Globus pallidus (tissue), 1 donor: ENCODE measurements around the gene INHA.

Experiments
- DNase-seq: peaks from one replicate; pipeline ENCODE4 v3.0.0-alpha.2; 2015; ENCODE audit warnings: low spot score

Gene INHA

DNA sequence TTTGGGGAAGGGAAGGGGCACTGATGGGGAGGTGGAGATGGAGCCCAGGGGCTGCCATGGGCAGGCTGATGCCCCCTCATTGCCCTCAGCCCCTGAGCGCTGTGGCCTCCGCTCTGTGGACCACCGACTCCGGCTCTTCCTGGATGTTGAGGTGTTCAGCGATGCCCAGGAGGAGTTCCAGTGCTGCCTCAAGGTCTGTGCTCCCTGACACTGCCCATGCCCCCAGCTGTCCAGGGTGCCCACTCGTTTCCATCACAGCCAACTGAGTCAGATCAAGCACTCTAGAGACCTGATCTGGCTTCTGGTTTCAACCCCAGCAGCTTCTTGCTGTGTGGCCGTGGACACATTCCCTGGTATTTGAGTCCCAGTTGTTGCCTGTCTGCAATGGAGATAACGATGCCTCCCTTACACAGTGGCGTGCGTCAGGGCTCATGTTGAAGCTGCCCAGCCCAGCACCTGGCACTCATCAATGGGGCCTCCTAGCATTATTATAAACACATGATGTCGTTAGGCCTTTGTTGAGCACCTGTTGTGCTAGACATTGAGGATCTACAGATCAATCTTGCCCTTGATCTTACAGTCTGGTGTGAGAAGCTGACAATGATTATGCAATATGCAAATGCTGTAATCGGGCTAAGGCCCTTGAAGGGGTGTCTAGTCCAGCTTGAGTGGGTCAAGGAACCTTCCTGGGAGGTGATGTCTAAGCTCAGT lies 39.9 kb downstream of the INHA start:
- no peak for DNase-seq

DNA sequence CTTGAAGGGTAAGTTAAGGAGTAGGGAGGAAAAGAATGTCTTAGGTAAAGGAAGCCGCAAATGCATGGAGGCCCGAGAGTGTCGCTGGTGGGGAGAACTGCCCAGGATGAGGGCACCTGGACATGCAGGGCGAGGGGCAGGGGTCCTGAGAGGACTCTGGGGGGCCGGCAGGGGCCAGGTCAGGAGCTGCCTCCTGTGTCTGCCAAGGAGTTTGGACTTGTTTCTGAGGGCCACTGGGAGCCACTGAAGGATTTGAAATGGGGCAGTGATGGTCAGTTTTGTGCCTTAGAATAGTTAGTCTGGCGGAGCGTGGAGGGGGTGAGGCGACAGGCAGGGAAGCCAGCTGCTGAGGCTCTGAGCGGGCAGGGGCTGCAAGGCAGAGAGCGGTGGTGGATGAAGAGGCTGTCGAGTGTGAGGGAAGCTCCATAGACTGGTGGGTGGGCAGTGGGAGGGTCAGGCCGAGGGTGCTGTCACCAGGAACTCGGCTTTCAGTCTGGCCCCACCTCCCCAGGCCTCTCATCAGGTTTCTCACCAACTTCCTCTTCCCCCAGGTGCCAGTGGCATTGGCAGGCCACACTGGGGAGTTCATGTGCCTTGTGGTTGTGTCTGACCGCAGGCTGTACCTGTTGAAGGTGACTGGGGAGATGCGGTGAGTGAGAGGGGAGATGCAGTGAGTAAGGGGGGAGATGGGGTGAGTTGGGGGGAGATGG lies 40.6 kb downstream of the INHA start:
- DNase-seq, result no peak

DNA sequence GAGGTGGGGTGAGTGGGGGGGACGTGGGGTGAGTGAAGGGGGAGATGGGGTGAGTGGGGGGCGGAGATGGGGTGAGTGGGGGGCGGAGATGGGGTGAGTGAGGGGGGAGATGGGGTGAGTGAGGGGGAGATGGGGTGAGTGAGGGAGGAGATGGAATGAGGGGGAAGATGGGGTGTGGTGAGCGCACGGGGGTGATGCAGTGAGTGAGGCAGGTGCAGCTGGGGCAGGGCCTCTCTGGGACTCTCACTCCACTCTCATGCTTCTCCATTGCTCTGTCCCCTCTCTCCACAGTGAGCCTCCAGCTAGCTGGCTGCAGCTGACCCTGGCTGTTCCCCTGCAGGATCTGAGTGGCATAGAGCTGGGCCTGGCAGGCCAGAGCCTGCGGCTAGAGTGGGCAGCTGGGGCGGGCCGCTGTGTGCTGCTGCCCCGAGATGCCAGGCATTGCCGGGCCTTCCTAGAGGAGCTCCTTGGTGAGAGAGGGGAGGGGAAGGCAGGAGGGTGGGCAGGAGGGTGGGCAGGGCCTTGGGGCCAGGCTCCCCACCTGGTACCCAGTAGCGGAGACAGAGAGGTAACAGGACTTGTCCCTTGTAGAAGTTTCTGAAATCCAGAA lies 41.5 kb downstream of the INHA start:
- DNase-seq, result no peak

DNA sequence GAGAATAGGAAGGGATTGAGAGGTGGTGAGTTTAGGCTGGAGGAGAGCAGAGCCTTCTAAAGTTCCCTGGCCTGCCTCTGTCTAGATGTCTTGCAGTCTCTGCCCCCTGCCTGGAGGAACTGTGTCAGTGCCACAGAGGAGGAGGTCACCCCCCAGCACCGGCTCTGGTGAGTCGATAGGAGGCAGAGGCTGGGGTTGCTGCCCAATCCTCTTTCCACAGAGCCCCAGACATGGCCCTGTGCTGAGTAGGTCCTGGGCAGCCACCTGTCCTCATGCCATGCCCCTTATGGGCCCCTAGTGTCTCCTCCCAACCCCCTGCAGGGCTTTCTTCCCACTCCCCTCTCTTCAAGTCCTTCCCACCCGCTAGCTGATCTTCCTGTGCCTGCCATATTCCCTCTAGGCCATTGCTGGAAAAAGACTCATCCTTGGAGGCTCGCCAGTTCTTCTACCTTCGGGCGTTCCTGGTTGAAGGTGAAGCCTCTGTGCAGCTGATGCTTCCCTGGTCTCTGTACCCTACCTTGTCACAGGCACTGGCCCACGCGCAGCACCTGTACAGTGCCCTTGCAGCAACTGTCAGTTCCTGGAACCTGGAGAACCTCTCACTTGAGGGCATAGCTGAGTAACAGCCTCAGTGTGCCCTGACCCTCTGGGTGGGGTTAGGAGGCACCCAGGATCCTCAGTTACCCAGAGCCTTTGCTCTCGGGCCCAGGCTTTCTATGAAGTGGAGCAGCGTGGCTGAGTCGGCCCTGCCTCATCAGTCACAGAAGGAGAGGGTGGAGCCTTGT lies 42.2 kb downstream of the INHA start:
- DNase-seq, result no peak

DNA sequence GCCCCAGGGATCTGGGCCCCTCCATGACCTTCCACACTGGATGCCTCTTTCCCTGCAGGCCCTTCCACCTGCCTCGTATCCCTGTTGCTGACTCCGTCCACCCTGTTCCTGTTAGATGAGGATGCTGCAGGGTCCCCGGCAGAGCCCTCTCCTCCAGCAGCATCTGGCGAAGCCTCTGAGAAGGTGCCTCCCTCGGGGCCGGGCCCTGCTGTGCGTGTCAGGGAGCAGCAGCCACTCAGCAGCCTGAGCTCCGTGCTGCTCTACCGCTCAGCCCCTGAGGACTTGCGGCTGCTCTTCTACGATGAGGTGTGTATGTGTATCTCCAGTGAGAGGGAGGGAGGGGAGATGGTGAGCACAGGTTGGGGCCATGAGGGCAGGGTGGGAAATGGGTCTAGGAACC lies 42.9 kb downstream of the INHA start:
- DNase-seq, result no peak

DNA sequence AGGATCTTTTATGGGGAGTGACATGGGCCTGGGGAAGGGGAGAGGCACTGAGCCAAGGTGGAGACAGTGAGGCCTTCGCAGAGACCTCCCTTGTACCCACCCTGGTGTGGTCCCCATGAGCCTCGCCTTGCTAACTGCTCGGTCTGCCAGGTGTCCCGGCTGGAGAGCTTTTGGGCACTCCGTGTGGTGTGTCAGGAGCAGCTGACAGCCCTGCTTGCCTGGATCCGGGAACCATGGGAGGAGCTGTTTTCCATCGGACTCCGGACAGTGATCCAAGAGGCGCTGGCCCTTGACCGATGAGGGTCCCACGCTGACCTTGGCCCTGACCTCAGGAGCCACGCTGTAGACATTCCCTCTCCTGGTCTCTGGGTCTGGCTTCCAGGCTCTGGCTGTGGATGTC lies 43.8 kb downstream of the INHA start:
- no peak for DNase-seq

DNA sequence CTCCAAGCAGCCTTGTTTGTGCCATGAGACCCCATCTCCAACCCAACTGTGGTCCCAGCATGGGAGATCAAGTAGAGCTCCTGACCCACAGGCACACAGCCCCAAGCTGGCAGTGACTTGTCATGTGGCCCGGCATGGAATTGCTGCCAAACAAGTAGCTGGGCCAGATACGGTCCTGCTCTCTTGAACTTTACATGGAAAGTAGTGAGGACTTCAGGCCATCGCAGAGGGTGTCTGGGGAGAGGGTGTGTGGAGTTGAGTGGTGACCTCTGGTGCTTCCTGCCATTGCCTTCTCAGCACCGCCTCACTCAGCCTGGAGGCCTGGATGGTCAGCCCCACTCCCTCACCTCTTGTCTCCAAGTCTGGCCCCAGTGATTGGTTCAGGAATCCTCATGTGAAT lies 44.4 kb downstream of the INHA start:
- no peak for DNase-seq

DNA sequence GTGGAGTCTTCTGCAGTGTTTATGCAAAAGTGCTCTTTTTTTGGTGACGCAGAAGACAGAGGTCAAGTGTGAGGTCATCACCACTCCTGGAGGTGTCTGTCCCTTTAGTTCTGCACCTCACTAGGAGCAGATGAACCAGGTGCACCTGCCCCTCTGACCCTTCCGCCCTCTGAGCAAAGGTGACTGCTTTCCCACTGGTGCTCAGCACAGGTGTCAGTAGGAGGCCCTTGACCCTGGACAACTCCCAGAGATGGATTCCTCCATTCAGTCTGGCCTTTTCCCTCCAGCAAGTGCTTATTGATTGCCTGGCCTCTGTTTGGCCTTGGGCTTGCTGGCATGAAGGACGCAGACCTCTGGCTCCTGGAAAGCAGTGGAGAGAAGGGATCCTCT lies 46.6 kb downstream of the INHA start:
- DNase-seq, result no peak

DNA sequence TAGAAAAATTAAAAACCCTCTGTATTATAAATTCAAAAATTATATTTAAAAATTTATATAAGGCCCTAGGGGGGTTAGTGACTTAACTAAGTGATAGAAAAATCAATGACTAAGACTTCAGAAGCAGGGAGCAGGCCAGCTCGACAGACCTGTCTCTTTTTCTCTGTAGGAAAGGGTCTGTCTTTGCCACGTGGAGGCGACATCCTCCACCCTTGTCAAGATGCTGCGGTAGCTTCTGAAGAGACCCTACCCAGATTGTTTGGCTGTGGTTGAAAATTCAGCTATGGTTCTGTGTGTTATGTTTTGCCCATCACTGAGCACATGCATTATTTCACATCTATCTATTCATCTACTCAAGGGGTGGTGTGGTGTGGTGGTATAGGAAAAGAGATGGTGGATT lies 47.1 kb downstream of the INHA start:
- DNase-seq, result no peak

DNA sequence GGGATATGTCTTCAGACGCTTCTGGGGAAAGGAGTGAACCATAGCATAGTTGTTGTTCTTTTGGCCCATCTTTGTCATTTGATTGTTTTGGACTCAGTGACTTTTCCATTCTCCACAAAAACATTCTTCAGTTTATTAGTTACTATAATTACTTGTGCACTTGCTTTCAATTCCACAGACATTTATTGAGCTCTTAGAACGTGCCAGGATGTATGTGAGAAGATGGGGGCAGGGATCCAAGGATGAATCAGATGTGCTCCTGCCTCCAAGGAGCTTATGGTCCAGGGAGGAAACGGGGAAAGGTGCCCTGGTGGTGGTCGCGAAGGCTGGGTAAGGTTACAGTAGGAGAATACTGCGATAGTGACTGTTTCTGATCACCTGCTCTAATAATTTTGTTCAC lies 48.4 kb downstream of the INHA start:
- no peak for DNase-seq

DNA sequence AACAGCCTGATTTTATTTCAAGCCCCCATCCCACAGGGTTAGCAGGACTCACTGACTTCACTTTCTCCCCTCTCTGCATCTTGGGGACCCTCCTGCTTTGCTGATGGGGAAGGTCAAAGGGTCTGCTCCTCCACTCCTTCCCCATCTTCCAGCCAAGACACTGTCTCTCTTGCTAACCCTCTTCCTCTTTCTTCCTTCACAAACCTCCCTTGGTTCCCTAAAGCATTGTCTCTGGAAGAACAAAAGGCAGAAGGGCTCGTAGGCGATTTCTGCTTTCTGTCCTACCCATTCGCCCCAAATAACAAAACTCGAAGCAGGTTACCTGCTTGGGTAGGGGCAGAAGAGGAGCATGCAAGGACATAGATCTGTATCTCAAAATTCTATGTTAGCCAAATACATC lies 49.8 kb downstream of the INHA start:
- no peak for DNase-seq

DNA sequence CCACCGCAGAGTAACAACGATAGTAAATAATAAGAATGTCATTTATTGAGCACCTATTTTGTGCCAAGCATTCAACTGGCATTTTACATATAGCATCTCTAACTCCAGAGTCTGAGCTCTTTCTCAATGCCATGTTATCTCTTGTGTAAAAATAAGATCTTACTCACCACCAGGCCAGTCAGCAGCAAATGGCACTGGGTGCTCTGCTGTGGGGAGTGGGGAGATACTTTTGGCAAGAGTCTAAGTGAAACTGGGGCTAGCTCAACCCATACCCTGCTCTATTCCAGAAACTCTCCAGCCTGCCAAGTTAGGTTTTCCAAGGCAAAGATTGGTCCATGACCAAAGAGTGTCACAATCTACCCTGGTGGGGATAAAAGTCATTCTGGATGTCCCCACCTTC lies 50.4 kb downstream of the INHA start:
- no peak for DNase-seq

DNA sequence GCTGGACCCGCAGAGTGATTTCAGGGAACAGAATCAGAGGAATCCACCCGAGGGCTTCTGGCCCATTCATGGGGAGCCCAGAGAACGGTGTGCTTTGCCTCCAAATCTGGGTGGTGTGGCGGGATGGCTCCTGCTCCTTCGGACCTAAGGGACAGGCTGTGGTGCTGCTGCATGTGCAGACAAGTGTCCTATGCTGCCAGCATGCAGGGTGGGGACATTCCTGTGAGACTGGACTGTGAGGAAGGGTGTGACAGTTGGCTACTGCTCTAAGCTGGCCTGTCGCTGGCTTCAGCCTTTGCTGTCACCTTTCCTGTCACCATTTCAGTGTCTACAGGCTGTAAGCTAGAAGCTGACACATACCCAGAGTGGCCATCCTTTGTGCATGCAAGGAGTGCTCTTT lies 52.5 kb downstream of the INHA start:
- no peak for DNase-seq

DNA sequence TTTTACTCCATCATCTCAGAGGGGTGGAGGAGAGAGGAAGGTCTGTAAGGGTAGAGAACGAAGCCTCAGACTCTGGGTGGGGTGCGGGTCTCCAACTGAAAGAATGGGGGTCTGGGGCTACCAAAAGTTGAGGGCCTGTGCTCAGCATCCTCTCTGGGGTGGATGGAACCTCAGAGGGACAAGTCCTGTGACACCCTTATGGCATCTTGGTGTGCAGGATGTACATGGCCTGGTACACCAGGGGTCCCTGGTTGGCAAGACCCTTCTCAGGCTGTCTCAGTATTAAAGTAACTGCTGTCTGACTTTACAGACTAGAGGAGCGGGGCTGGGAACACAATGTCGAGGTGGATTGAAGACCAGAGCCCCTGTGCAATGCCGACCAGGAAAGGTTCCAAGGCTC lies 53.1 kb downstream of the INHA start:
- no peak for DNase-seq
